Subcutaneous adipose tissue (tissue), 4 donors: Measurements from ENCODE around the gene PRR7. TPM values are rescaled to one million over a fixed set of nuclear protein-coding genes. Genes with fewer than 3 reads are reported as not detected.

Experiments used
- CTCF ChIP-seq: fragments of 450-650 bp; IDR thresholded peaks from one replicate; pipeline ENCODE4 v1.5.1; 2016; ENCODE audit warnings: low read depth, mild to moderate bottlenecking, control low read depth, antibody characterized with exemption, moderate library complexity
- total RNA-seq, 4 donors: library from RNA; depleted of rRNA; stranded (reverse); fragments of >200 nt; gene quantifications; one replicate each; pipeline ENCODE4 v1.1.0, GENCODE V29; 2016

The PRR7 gene
- total RNA-seq, 4 donors from 2014 or later: 0.44 to 1.4 (median 0.90) TPM

GRCh38 chr5:177412603-177413233 is 33.9 kb upstream of the PRR7 start:
- TF ChIP-seq CTCF: no peak

GRCh38 chr5:177414481-177414880 is 32.1 kb upstream of the PRR7 start:
- TF ChIP-seq CTCF: no peak

- no peak for TF ChIP-seq CTCF
Observed at GRCh38 chr5:177419046-177419445, 27.6 kb upstream of the PRR7 start.

- no peak for TF ChIP-seq CTCF
Observed at GRCh38 chr5:177421062-177421798, 25.4 kb upstream of the PRR7 start.

- no peak for TF ChIP-seq CTCF
Observed at GRCh38 chr5:177423671-177424070, 22.9 kb upstream of the PRR7 start.

- TF ChIP-seq CTCF: no peak
Observed at GRCh38 chr5:177425196-177425800, 21.3 kb upstream of the PRR7 start.

GRCh38 chr5:177425801-177426565 is 20.6 kb upstream of the PRR7 start:
- TF ChIP-seq CTCF: no peak
